HG03025 (cell line): ENCODE data around the gene PCBD2.
"Not testable (repeated sequence)": the region's sequence is repeated elsewhere in the genome, so short reads cannot be mapped to it uniquely, and the experiment has no call there.

Experiments used
- ATAC-seq: cut with Tn5 transposase; IDR thresholded peaks from one replicate; pipeline ENCODE4 v1.9.1; 2021; ENCODE audit warnings: mild to moderate bottlenecking, moderate library complexity; ENCODE audit not compliant: unreplicated experiment, low FRiP score

PCBD2 gene

GRCh38 chr5:134904610-134905245 lies at the start of gene PCBD2:
PCBD2 (plus strand) TSS chr5:134905131; CDS start chr5:134905140, 9 bp downstream.
- ATAC-seq, result peak; percentile 73

GRCh38 chr5:134856465-134856864 lies 48.5 kb upstream of the PCBD2 start:
- ATAC-seq, result not testable (repeated sequence)

GRCh38 chr5:134857401-134857800 lies 47.5 kb upstream of the PCBD2 start:
- ATAC-seq, result no peak

GRCh38 chr5:134864707-134865106 lies 40.2 kb upstream of the PCBD2 start:
- no peak for ATAC-seq

- no peak for ATAC-seq
Observed at GRCh38 chr5:134873494-134873893, 31.4 kb upstream of the PCBD2 start.

GRCh38 chr5:134873987-134874830 lies 30.7 kb upstream of the PCBD2 start, which contains the start of gene TXNDC15:
TXNDC15 (plus strand) TSS chr5:134874371; CDS start chr5:134874428, 57 bp downstream.
- peak; percentile 81 for ATAC-seq

GRCh38 chr5:134874831-134875655 lies 29.9 kb upstream of the PCBD2 start:
- ATAC-seq, result no peak

GRCh38 chr5:134877159-134877558 lies 27.8 kb upstream of the PCBD2 start:
- no peak for ATAC-seq

- no peak for ATAC-seq
Observed at GRCh38 chr5:134878403-134878802, 26.5 kb upstream of the PCBD2 start.

GRCh38 chr5:134879456-134879855 lies 25.5 kb upstream of the PCBD2 start:
- ATAC-seq, result no peak

GRCh38 chr5:134880937-134881336 lies 24.0 kb upstream of the PCBD2 start:
- not testable (repeated sequence) for ATAC-seq

GRCh38 chr5:134881711-134882110 lies 23.2 kb upstream of the PCBD2 start:
- ATAC-seq, result not testable (repeated sequence)

- no peak for ATAC-seq
Observed at GRCh38 chr5:134887593-134888159, 17.3 kb upstream of the PCBD2 start.

GRCh38 chr5:134889335-134889734 lies 15.6 kb upstream of the PCBD2 start:
- no peak for ATAC-seq

GRCh38 chr5:134891473-134891872 lies 13.5 kb upstream of the PCBD2 start:
- no peak for ATAC-seq

- ATAC-seq, result no peak
Observed at GRCh38 chr5:134892282-134892681, 12.6 kb upstream of the PCBD2 start.

GRCh38 chr5:134892926-134893325 lies 12.0 kb upstream of the PCBD2 start:
- ATAC-seq, result no peak

GRCh38 chr5:134893748-134894505 lies 11.0 kb upstream of the PCBD2 start:
- no peak for ATAC-seq

- ATAC-seq, result no peak
Observed at GRCh38 chr5:134902071-134902801, 2.7 kb upstream of the PCBD2 start.
